Vagina (tissue), 2 donors: Measurements from ENCODE around the gene CDK14. TPM values are rescaled to one million over a fixed set of nuclear protein-coding genes. Genes with fewer than 3 reads are reported as not detected.

Experiments used
- DNase-seq, 2 donors: peaks; one replicate each; pipeline ENCODE4 v3.0.0-alpha.2; 2017; ENCODE audit errors: extremely low spot score in 2 of 2
- H3K27ac ChIP-seq: fragments of 200-600 bp; sonication (generic); one replicate; pipeline ENCODE4 v1.5.1; 2019
- H3K27me3 ChIP-seq: fragments of 200-600 bp; sonication (generic); one replicate; pipeline ENCODE4 v1.5.1; 2019
- H3K36me3 ChIP-seq, 2 donors: fragments of 200-600 bp; sonication (generic); one replicate each; pipeline ENCODE4 v1.5.1; 2017 to 2019
- H3K4me1 ChIP-seq: fragments of 200-600 bp; sonication (generic); one replicate; pipeline ENCODE4 v1.5.1; 2019
- H3K4me3 ChIP-seq, 2 donors: fragments of 200-600 bp; sonication (generic); 1 replicate in 1 of 2; 2 replicates in 1 of 2; pipeline ENCODE4 v1.5.1; 2016 to 2019
- H3K9me3 ChIP-seq: fragments of 200-600 bp; sonication (generic); one replicate; pipeline ENCODE4 v1.5.1; 2019
- POLR2A ChIP-seq, 2 donors: fragments of 450-650 bp; IDR thresholded peaks; one replicate each; pipeline ENCODE4 v1.6.1; 2017; ENCODE audit warnings: antibody characterized with exemption in 2 of 2, mild to moderate bottlenecking in 2 of 2, moderate library complexity in 2 of 2
- POLR2AphosphoS5 ChIP-seq, 2 donors: sonication (generic); formaldehyde crosslinking; IDR thresholded peaks; one replicate each; pipeline ENCODE4 v1.9.0; 2017; ENCODE audit warnings: antibody characterized with exemption in 2 of 2, mild to moderate bottlenecking in 2 of 2, low read depth in 1 of 2; ENCODE audit not compliant: insufficient read depth in 1 of 2
- intact Hi-C: fragments of 100-400 bp; cut with DNase I; formaldehyde crosslinking; loops from one replicate; pipeline ENCODE4 v1.15.1; 2023
- total RNA-seq: library from RNA; depleted of rRNA; stranded (reverse); fragments of >200 nt; gene quantifications from one replicate; pipeline ENCODE4 v1.2.3, GENCODE V29; 2016
- TF ChIP-seq, protein P1 (sequence below), 3 experiments: fragments of 450-650 bp in 2 of 3; fragments of 200-600 bp in 1 of 3; sonication (generic) in 1 of 3; IDR thresholded peaks; one replicate each; pipeline ENCODE4 v1.5.1; 2017 to 2019; ENCODE audit warnings: antibody characterized with exemption in 3 of 3, mild to moderate bottlenecking in 2 of 3, moderate library complexity in 2 of 3

CDK14 gene
- total RNA-seq, 1 donor from 2014 or later, result 21.6 TPM

DNA sequence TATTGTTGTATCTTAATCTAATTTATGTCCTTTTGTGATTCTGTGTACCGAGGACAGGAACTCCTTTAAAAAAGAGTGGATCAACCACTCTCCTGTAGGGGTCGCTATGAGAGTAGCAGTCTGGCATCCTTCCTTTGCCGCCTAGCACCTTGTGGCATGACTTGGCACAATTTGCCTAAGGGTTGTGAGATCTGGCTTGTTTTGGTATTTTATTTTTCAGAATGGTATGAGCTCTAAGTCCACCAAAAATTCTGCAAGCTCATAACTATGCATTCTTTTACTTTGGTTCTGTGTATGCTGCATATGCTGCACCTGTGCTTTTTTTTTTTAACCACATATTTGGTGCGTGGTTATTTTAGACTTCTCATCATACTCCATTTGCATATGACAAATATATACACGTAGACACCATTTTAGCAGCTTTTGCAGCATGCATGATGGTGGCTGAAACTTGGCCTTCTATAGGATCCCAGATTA lies 112.8 kb downstream of the CDK14 start:
- TF ChIP-seq POLR2A (IDR thresholded peaks at IDR 0.05) (no peak), POLR2AphosphoS5 (IDR thresholded peaks at IDR 0.05; ENCODE audit: insufficient read depth in 1 of 2, low read depth in 1 of 2) (no peak)
- TF ChIP-seq, protein P1, sequence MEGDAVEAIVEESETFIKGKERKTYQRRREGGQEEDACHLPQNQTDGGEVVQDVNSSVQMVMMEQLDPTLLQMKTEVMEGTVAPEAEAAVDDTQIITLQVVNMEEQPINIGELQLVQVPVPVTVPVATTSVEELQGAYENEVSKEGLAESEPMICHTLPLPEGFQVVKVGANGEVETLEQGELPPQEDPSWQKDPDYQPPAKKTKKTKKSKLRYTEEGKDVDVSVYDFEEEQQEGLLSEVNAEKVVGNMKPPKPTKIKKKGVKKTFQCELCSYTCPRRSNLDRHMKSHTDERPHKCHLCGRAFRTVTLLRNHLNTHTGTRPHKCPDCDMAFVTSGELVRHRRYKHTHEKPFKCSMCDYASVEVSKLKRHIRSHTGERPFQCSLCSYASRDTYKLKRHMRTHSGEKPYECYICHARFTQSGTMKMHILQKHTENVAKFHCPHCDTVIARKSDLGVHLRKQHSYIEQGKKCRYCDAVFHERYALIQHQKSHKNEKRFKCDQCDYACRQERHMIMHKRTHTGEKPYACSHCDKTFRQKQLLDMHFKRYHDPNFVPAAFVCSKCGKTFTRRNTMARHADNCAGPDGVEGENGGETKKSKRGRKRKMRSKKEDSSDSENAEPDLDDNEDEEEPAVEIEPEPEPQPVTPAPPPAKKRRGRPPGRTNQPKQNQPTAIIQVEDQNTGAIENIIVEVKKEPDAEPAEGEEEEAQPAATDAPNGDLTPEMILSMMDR (IDR thresholded peaks at IDR 0.05), result no peak
- no peak for DNase-seq
- no peaks in the 10 kb centered on the region for H3K36me3 ChIP-seq
- intact Hi-C loops, result no loop called here
- no peaks in the 10 kb centered on the region for H3K27me3 ChIP-seq
- H3K4me1 ChIP-seq, result peaks cover 12% of the 10 kb centered on the region
- no peak overlapping the region for H3K27ac ChIP-seq
- H3K4me3 ChIP-seq, result no peak overlapping the region
- no peaks in the 10 kb centered on the region for H3K9me3 ChIP-seq

DNA sequence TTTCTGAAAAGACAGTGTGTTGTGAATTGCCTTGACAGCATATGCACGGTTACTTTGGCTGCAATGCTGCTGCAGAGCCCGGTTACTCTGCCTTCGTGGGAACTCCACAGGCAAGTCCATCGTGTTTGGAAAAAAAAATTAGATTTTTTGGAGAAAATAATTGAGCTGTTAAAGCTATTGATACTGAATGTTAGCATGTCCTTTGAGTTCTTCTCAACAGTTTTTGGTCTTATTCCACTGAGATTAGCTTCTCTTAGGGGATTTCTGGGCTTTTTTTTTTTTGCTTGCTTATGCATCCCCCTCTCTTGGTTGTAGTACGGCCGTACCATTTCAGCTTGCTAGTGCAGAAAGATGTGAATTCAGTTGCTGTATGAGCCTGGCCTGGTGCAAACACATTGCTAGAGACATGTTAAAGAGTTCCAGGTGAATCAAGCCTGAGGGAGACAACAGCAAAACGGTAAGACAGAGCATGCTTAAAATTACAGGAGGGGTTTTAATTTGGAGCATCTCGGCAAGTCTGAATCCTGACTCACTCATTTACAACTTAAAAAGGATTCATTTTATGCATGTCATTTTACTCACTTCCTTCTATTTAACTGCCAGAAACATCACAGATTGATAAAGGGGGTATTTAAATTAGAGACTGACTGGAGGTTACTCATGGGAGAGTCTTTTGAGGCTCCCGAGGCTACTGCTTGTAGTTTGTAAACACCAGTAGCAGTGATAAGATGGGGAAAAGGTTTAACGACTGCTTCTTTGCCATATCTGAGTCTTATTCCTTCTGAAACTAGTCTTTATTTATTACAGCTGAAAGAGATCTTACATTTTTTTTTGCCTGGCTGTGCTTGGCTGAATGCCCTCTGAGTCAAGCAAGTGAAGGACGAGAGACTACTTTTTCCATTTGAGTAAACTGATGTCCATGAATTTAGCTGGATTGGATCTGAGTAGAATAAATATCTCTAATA lies 113.7 kb downstream of the CDK14 start:
- intact Hi-C loops, result no loop called here
- H3K36me3 ChIP-seq, result no peaks in the 10 kb centered on the region
- peaks cover 12% of the 10 kb centered on the region for H3K4me1 ChIP-seq
- TF ChIP-seq POLR2AphosphoS5 (IDR thresholded peaks at IDR 0.05; ENCODE audit: insufficient read depth in 1 of 2, low read depth in 1 of 2) (no peak), POLR2A (IDR thresholded peaks at IDR 0.05) (no peak)
- TF ChIP-seq, protein P1 (IDR thresholded peaks at IDR 0.05), result no peak
- no peak for DNase-seq
- H3K9me3 ChIP-seq, result no peaks in the 10 kb centered on the region
- H3K4me3 ChIP-seq, result no peak overlapping the region
- no peaks in the 10 kb centered on the region for H3K27me3 ChIP-seq
- no peak overlapping the region for H3K27ac ChIP-seq

DNA sequence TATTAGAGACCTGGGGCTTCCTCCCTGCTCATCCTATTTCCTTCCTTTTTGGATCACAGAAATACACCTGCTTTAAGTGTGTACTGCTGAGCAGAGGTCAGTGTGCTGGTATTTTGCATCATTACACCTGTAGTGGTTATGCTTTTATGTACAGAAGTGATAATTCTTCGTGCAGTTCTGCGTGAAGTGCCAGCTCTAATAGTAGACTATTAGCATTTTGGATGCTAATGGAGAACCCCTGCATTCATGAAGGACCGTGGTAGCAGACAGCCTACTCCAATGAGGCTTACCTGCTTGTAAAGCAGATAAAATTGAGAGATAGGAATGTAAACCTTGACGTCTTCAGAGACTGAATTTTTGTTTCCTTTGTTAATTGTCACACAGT lies 114.3 kb downstream of the CDK14 start:
- no peaks in the 10 kb centered on the region for H3K27me3 ChIP-seq
- H3K27ac ChIP-seq, result no peak overlapping the region
- TF ChIP-seq POLR2A (IDR thresholded peaks at IDR 0.05) (no peak), POLR2AphosphoS5 (IDR thresholded peaks at IDR 0.05; ENCODE audit: insufficient read depth in 1 of 2, low read depth in 1 of 2) (no peak)
- TF ChIP-seq, protein P1 (IDR thresholded peaks at IDR 0.05), result no peak
- DNase-seq, result no peak
- intact Hi-C loops, result no loop called here
- no peaks in the 10 kb centered on the region for H3K36me3 ChIP-seq
- H3K4me3 ChIP-seq, result no peak overlapping the region
- H3K4me1 ChIP-seq, result peaks cover 12% of the 10 kb centered on the region
- H3K9me3 ChIP-seq, result no peaks in the 10 kb centered on the region

DNA sequence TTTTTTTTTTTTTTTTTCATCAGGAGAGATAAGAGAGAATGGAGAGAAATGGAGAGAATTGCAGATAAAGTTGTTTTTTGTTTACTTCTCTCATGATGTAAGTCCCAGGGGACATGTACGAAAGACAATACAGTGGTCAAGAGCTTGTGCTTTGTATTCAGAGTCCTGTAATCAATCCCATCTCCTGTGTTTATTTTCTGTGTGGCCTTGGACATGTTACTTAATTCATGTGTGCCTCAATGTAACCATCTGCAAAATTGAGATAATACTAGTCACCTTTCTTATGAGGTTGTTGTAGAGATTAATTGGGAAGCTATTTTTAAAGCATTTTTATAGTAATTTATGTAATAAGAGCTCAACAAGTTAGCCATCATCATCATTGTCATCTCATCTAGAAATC lies 117.5 kb downstream of the CDK14 start:
- Histone ChIP-seq H3K27me3 (no peaks in the 10 kb centered on the region), H3K36me3 (no peaks in the 10 kb centered on the region)
- TF ChIP-seq, protein P1 (IDR thresholded peaks at IDR 0.05), result no peak
- no peak for TF ChIP-seq POLR2AphosphoS5 (IDR thresholded peaks at IDR 0.05; ENCODE audit: insufficient read depth in 1 of 2, low read depth in 1 of 2)
- no peak for TF ChIP-seq POLR2A (IDR thresholded peaks at IDR 0.05)

DNA sequence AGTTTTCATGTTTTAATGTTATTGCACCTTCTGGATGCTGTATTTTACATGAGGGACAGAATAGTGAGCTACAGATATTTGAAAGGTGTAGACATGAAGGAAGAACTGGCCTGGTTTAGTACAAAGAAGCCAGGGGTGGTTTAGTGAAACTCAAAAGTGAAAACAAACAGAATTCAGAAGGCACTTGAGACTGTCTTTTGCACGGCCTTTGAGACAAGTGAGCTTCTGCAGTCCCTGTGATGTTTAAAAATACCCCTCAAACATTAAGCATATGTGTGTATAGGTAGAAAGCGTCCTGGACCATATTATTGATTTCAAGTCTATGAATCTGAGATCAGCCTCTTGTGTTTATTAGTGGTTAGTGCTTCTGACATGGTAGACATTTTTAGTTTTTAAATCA lies 118.9 kb downstream of the CDK14 start:
- Histone ChIP-seq H3K4me1 (peaks cover 6% of the 10 kb centered on the region), H3K27ac (no peak overlapping the region), H3K36me3 (no peaks in the 10 kb centered on the region), H3K27me3 (no peaks in the 10 kb centered on the region), H3K9me3 (no peaks in the 10 kb centered on the region), H3K4me3 (no peak overlapping the region)
- intact Hi-C loops, result no loop called here
- no peak for DNase-seq
- no peak for TF ChIP-seq POLR2A (IDR thresholded peaks at IDR 0.05)
- TF ChIP-seq POLR2AphosphoS5 (IDR thresholded peaks at IDR 0.05; ENCODE audit: insufficient read depth in 1 of 2, low read depth in 1 of 2), result no peak
- TF ChIP-seq, protein P1 (IDR thresholded peaks at IDR 0.05), result no peak

More for the DNA sequence above, 117.5 kb downstream of the CDK14 start:
- peaks cover 12% of the 10 kb centered on the region for H3K4me1 ChIP-seq
- no peak overlapping the region for H3K27ac ChIP-seq
- H3K4me3 ChIP-seq, result no peak overlapping the region
- intact Hi-C loops, result no loop called here
- H3K9me3 ChIP-seq, result no peaks in the 10 kb centered on the region
- no peak for DNase-seq
